TTC549 (cell line): Measurements from ENCODE around the gene B4GALNT1.

Experiments used
- FAIRE-seq: peaks from 2 replicates; lab custom pipeline; 2012; peaks lifted over from hg19 to GRCh38; lab: Jason Lieb, UNC

Gene B4GALNT1

DNA sequence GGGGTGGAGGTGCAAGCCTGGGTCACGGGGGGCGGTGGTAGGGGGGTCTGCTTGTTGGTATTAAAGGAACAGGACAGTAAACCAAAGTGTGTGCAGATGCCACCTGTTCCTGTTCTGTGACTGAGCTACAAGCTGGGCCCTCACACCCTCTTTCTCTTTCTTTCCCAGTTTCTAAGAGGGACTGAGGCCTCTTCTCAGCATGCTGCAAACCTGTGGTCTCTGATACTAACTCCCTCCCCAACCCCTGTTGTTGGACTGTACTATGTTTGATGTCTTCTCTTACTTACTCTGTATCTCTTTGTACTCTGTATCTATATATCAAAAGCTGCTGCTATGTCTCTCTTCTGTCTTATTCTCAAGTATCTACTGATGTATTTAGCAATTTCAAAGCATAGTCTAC lies 49.0 kb downstream of the B4GALNT1 start:
- no peak for FAIRE-seq

DNA sequence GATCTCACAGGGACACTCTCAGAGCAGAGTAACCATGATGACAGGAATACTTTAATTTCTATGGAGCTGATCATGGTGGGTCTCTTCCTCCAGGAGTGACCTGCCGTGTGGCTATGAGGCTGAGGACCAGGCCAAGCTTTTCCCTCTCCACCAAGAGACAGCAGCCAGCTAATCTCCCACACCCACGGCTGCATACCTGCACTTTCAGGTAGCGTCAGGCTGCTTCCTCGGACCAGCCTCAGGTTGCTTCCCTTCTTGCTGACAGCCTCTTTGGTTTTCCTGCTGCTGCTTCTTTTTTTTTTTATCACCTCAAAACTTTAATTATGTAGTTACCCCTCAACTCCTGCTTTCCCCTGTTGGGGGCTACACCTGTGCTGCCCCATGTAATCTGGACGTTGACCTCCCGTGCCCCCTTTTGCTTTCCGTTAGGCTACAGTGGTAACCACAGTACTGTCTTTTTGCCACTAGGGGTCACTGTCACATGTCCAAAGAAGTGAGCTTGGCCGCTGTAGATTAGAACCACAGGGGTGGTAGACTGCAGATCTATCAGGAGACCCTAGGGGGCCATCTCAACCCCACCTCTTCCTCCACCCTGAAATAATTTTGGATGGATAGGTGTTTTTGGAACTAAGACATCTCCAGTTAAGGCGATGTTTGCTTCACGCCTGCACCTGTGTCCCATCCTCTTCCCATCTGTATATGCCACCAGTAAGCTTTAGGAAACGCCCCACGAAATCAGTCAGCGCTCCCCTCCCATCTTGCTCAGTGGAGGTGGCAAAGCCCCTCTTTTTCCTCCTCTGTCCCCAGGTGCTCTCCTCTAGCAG lies 49.8 kb downstream of the B4GALNT1 start:
- no peak for FAIRE-seq

DNA sequence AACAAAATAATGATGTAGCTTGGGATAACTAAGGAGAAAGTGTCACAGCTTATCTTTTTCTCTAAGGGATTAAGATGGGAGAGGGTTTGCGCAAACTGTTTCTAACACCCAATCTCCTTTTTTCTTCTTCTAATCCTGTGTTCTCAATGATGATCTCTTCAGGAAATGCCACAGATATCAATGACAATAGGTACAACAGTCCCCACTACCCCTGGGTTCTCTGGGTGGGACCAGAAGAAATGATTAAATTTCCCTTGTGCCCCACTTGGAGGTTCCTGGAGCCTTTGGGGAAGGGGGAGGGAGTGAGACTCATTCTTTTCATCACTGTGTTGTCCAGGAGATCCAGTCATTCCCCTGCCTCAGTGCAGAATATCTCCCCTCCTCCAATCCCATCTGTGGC lies 50.6 kb downstream of the B4GALNT1 start:
- FAIRE-seq = no peak

DNA sequence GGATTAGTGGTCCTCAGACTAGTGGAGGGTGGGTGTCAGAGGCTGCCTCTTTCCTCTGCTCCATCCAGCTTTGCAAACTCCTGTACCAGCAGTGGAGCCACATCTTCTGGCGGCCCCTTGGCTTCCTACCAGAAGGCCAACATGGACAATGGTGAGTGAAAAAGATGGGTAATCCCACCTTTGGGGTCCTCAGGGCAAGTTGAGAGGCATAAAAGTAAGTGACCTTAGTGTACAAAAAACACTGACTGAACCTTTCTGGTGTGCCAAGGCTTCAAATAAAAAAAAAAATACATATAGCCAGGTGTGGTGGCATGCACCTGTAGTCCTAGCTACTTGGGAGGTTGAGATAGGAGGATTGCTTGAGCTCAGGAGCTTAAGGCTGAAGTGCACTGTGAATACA lies 51.2 kb downstream of the B4GALNT1 start:
- no peak for FAIRE-seq

DNA sequence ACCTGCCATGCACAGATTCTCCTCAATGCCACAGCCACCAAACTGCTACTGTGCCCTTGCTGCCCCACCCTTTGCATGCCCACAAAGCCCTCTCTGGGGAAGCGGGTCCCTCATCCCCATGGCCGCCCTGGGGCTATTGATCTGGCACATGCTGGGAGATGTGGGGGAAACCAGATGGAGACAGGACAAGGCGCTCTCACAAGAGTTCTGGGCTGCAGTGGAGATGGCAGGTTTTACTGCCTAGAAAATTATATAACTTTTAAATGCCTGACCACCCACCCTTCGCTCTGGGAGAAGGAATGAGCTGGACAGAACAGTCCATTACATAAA lies 52.6 kb downstream of the B4GALNT1 start:
- FAIRE-seq = no peak

DNA sequence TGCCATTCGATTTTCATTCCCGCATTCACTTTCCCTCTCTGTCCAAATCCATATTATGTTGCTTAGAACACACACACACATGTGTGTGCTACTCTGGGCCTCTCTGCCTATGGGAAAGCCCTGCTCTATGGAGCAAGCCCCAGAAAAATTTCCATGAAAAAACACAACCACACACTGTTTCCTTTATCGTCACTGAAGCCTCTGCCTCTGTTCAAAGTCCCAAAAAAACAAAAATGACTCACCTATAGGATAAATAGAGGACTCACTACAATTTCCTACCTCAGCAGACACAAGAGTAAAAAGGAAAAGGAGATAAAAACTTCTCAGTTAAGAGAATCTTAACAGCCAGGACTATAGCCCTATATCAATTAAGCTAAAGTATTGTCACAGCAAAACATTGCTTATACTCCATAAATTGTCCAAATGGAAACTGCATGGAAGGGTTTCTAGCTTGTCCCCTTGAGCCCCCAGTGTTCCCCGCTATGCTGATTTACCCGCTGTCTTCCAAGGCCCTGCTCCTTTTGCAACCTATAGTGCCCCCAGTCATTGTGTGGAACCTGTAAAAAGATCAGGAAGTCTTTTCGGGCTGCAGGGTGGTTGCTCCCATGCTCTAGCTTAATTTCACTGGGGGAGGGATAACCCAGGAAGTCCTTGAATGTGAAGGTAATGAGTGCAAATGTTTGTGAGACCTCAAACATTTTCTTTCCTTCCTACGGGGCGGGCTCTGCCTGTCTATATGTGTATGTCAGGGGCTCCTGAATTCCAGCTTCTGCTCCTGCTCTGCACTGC lies 53.1 kb downstream of the B4GALNT1 start:
- no peak for FAIRE-seq

DNA sequence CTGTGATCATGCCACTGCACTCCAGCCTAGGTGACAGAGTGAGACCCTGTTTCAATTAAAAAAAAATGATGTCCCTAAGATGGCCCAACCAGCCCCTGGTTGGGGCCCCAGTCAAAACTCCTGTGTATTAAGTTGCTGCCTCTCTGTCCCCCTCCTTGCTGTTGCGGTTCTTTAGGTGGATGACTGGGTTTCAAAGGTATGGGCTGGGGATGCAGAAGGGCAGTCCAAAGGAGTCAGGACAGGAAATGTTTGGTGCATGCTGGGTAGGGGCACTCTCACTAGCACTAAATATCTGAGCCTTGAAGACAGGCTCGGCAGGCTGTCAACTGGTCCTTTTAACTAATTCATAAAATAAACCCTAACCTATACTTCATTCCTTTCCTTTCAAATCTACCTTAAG lies 54.0 kb downstream of the B4GALNT1 start:
- no peak for FAIRE-seq

DNA sequence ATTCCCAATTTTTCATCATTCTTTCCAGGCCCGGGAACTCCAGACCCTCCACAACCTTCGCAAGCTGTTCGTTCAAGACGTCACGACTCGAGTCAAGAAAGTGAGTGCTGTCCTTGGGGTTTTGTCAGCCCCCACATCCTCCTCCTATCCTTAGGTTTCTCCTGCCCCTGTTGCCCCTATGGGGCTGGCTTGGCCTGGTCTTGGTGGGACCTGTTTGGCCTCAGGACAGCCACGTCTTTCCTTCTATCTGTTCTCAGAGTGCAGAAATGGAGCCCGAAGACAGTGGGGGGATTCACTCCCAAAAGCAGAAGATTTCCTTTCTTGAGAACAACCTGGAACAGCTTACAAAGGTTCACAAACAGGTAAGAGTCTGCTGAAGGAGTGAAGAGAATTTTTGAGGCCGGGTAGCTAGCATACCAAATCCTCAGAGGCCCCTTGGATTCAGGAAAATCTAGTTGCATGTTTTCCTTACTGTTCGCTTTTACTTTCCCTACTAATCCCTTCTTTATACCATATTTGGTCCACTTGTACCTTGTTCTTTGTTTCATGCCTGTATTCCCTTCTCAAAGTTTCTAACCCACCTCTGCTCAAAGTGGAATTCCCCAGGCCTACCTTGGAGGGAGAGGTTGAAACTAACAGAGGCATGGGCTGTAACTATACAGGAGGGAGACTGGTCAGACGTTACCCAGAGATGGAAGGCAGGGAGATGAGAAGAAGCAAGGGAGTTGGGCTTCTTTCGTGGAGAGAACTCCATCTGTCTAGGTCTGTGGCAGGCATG lies 54.8 kb downstream of the B4GALNT1 start:
- no peak for FAIRE-seq

DNA sequence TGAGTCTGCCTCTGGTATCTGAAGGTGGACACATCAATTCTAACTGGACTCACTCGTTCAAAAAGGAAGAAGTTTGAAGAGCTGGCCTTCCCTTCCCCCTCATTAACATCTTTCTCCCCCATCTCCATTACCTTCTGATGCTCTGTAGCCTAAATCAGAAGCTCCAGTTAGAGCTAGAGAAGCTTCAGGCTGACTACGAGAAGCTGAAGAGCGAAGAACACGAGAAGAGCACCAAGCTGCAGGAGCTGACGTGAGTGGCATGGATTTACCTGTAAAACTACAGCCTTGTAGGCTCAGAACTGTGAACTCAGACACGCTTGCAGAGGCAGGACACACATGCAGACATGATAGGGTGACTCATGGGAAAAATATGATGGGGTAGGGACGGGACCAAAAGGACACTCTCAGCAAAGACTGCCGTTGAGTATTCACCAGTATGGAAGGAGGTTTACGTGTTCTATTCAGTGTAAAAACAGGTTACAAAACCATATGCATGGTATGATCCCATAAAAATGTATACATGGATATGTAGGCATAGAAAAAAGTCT lies 56.3 kb downstream of the B4GALNT1 start:
- no peak for FAIRE-seq
